Astrocyte of the cerebellum (primary cell): ENCODE measurements around the gene NYAP2.

Experiments
- DNase-seq: peaks from one replicate; pipeline ENCODE4 v3.0.0-alpha.2; 2011; ENCODE audit warnings: low read depth
- H3K4me3 ChIP-seq: 2 replicates; pipeline ENCODE4 v1.5.1; 2011; ENCODE audit warnings: mild to moderate bottlenecking, low read depth, low read length, moderate library complexity
- in situ Hi-C: cut with HindIII; loops from 2 replicates; pipeline ENCODE4 v1.10.0; 2017; ENCODE audit warnings: low sequenced_read_pairs
- TF ChIP-seq, protein P1 (sequence below): IDR thresholded peaks from 2 replicates; pipeline ENCODE4 v1.5.1; 2012; ENCODE audit warnings: low read length, low read depth, moderate library complexity, mild to moderate bottlenecking; ENCODE audit errors: missing control alignments

Gene NYAP2

DNA sequence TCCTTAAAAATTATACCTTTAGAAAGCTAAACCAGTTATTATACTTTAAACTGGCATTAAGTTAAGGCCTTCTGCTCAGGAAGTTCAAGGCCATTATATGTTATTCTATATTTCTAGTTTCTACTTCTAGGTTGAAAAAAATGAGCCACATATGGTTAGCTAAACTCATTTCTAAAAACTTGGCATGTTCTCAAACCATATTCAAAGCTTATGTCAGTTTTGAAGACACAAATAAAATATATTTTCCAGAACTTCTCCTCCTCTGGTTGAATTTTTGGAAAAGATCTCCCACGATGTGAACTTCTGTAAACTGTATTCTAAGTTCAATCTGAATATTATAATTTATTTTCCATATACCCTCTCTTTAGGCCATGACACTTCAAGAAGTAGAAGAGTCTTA is 103.5 kb downstream of the NYAP2 start:
- in situ Hi-C loops = no loop called here
- no peak overlapping the region for H3K4me3 ChIP-seq
- TF ChIP-seq, protein P1, sequence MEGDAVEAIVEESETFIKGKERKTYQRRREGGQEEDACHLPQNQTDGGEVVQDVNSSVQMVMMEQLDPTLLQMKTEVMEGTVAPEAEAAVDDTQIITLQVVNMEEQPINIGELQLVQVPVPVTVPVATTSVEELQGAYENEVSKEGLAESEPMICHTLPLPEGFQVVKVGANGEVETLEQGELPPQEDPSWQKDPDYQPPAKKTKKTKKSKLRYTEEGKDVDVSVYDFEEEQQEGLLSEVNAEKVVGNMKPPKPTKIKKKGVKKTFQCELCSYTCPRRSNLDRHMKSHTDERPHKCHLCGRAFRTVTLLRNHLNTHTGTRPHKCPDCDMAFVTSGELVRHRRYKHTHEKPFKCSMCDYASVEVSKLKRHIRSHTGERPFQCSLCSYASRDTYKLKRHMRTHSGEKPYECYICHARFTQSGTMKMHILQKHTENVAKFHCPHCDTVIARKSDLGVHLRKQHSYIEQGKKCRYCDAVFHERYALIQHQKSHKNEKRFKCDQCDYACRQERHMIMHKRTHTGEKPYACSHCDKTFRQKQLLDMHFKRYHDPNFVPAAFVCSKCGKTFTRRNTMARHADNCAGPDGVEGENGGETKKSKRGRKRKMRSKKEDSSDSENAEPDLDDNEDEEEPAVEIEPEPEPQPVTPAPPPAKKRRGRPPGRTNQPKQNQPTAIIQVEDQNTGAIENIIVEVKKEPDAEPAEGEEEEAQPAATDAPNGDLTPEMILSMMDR = no peak
- no peak for DNase-seq

DNA sequence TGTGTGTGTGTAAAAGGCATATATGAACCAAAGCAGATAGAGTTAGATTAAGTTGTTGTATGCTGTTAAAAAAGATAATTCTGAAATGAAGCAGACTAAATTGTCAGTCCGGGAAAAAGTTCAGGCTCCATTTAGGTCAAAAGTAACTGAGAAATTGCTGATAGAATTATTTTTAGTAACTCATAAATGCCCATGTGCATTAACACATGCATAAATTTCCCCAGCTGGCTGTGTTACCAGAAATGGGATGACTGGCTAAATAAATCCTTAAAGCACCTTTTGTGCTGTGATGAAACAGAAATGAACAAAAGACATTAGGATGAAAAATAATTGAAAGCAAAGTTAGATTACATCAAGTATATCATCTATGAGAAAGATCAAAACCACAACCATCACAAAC is 111.3 kb downstream of the NYAP2 start:
- no peak for DNase-seq
- TF ChIP-seq, protein P1 = no peak
- H3K4me3 ChIP-seq = no peak overlapping the region
- in situ Hi-C loops = no loop called here

DNA sequence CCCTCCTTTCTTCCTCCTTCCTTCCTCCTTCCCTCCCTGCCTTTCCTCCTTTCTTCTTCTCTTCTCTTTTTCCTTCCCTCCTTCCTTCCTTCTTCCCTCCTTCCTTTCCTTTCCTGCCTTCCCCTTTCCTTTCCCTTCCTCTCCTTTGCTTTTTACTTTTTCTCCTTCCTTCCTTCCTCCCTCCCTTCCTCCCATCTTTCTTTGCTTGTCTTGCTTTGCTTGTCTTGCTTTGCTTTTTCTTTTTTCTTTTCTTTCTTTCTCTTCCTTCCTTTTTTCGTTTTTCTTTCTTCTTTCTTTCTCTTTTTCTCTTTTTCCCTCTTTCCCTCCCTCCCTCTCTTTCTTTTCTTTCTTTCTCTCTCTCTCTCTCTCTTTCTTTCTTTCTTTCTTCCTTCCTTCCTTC is 113.0 kb downstream of the NYAP2 start:
- TF ChIP-seq, protein P1 = no peak
- in situ Hi-C loops = no loop called here

GRCh38 chr2:225512876-225513540 is 113.5 kb downstream of the NYAP2 start:
- in situ Hi-C loops = no loop called here
- peak; percentile 37 for DNase-seq
- TF ChIP-seq, protein P1 = no peak
- H3K4me3 ChIP-seq = no peak overlapping the region

More for the DNA sequence above, 113.0 kb downstream of the NYAP2 start:
- no peak overlapping the region for H3K4me3 ChIP-seq
- DNase-seq = no peak

GRCh38 chr2:225515033-225515432 is 115.5 kb downstream of the NYAP2 start:
- TF ChIP-seq, protein P1 = no peak
- in situ Hi-C loops = no loop called here
- no peak for DNase-seq
- no peak overlapping the region for H3K4me3 ChIP-seq

GRCh38 chr2:225526760-225527390 is 127.4 kb downstream of the NYAP2 start:
- in situ Hi-C loops = no loop called here

More at GRCh38 chr2:225526760-225527390, 127.4 kb downstream of the NYAP2 start:
- TF ChIP-seq, protein P1 = no peak
- DNase-seq = no peak
- H3K4me3 ChIP-seq = no peak overlapping the region
